Mesendoderm (in vitro differentiated cells): Measurements from ENCODE around the gene ADAM23. TPM values are rescaled to one million over a fixed set of nuclear protein-coding genes. Genes with fewer than 3 reads are reported as not detected.
"Not testable (repeated sequence)": the region's sequence is repeated elsewhere in the genome, so short reads cannot be mapped to it uniquely, and the experiment has no call there.

Experiments used
- DNase-seq: peaks from one replicate; pipeline ENCODE4 v3.0.0; 2013
- H2AK5ac ChIP-seq: 2 replicates; pipeline ENCODE4 v1.6.1; 2013; ENCODE audit warnings: low read length, inconsistent platforms
- H2BK120ac ChIP-seq: 2 replicates; pipeline ENCODE4 v1.6.1; 2013; ENCODE audit warnings: low read depth, mild to moderate bottlenecking, low read length, moderate library complexity, mixed read lengths
- H2BK15ac ChIP-seq: replicated peaks from 2 replicates; pipeline ENCODE4 v1.6.1; 2013; ENCODE audit warnings: low read depth, mild to moderate bottlenecking, moderate library complexity
- H2BK5ac ChIP-seq: 2 replicates; pipeline ENCODE4 v1.6.1; 2013; ENCODE audit warnings: low read length, inconsistent platforms
- H3K18ac ChIP-seq: 2 replicates; pipeline ENCODE4 v1.6.1; 2013; ENCODE audit warnings: mild to moderate bottlenecking, low read length, mixed read lengths
- H3K23ac ChIP-seq: one replicate; pipeline ENCODE4 v1.6.1; 2013; ENCODE audit warnings: low read length
- H3K27ac ChIP-seq: 2 replicates; pipeline ENCODE4 v1.5.1; 2013; ENCODE audit warnings: low read depth, mild to moderate bottlenecking, inconsistent platforms, low read length, moderate library complexity
- H3K27me3 ChIP-seq: 2 replicates; pipeline ENCODE4 v1.6.1; 2013; ENCODE audit warnings: low read length, control low read depth, mild to moderate bottlenecking, inconsistent platforms; ENCODE audit not compliant: insufficient read depth, poor library complexity
- H3K36me3 ChIP-seq: 2 replicates; pipeline ENCODE4 v1.6.1; 2013; ENCODE audit warnings: low read length, inconsistent platforms; ENCODE audit not compliant: control insufficient read depth, insufficient read depth
- H3K4ac ChIP-seq: one replicate; pipeline ENCODE4 v1.6.1; 2013; ENCODE audit warnings: low read depth, mild to moderate bottlenecking, low read length, moderate library complexity
- H3K4me1 ChIP-seq: 2 replicates; pipeline ENCODE4 v1.6.1; 2013; ENCODE audit warnings: low read depth, low read length, inconsistent platforms; ENCODE audit not compliant: control insufficient read depth
- H3K4me2 ChIP-seq: 2 replicates; pipeline ENCODE4 v1.6.1; 2013; ENCODE audit warnings: low read length
- H3K4me3 ChIP-seq: 2 replicates; pipeline ENCODE4 v1.5.1; 2013; ENCODE audit warnings: mild to moderate bottlenecking, low read length
- H3K56ac ChIP-seq: one replicate; pipeline ENCODE4 v1.6.1; 2013; ENCODE audit warnings: low read length
- H3K79me1 ChIP-seq: 2 replicates; pipeline ENCODE4 v1.6.1; 2013; ENCODE audit warnings: low read length, inconsistent platforms
- H3K79me2 ChIP-seq: 2 replicates; pipeline ENCODE4 v1.6.1; 2013; ENCODE audit warnings: mild to moderate bottlenecking, low read length; ENCODE audit not compliant: control insufficient read depth, insufficient read depth
- H3K9ac ChIP-seq: 2 replicates; pipeline ENCODE4 v1.6.1; 2013; ENCODE audit warnings: low read length, inconsistent platforms
- H4K5ac ChIP-seq: one replicate; pipeline ENCODE4 v1.6.1; 2013; ENCODE audit warnings: low read length
- H4K8ac ChIP-seq: one replicate; pipeline ENCODE4 v1.6.1; 2013; ENCODE audit warnings: low read depth, mild to moderate bottlenecking, control low read depth, low read length, moderate library complexity
- WGBS: extraction: QIAGEN DNeasy Blood & Tissue Kit; methylation state at CpG from one replicate; pipeline ENCODE4 v1.1.7; 2013; ENCODE audit warnings: low lambda C conversion rate, missing lambda C conversion rate; ENCODE audit not compliant: insufficient coverage; ENCODE audit errors: extremely low coverage; 5-methylcytosine and 5-hydroxymethylcytosine counted together
- polyA plus RNA-seq, 2 experiments: library from polyadenylated mRNA; stranded (reverse); fragments of 200-250 nt; gene quantifications; one replicate each; pipeline ENCODE4 v1.2.3, GENCODE V29; 2013

ADAM23 gene, protein sequence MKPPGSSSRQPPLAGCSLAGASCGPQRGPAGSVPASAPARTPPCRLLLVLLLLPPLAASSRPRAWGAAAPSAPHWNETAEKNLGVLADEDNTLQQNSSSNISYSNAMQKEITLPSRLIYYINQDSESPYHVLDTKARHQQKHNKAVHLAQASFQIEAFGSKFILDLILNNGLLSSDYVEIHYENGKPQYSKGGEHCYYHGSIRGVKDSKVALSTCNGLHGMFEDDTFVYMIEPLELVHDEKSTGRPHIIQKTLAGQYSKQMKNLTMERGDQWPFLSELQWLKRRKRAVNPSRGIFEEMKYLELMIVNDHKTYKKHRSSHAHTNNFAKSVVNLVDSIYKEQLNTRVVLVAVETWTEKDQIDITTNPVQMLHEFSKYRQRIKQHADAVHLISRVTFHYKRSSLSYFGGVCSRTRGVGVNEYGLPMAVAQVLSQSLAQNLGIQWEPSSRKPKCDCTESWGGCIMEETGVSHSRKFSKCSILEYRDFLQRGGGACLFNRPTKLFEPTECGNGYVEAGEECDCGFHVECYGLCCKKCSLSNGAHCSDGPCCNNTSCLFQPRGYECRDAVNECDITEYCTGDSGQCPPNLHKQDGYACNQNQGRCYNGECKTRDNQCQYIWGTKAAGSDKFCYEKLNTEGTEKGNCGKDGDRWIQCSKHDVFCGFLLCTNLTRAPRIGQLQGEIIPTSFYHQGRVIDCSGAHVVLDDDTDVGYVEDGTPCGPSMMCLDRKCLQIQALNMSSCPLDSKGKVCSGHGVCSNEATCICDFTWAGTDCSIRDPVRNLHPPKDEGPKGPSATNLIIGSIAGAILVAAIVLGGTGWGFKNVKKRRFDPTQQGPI
- 8.1 TPM for polyA plus RNA-seq (2013, experiment 1 of 2)
- 8.5 TPM for polyA plus RNA-seq (2013, experiment 2 of 2)

DNA sequence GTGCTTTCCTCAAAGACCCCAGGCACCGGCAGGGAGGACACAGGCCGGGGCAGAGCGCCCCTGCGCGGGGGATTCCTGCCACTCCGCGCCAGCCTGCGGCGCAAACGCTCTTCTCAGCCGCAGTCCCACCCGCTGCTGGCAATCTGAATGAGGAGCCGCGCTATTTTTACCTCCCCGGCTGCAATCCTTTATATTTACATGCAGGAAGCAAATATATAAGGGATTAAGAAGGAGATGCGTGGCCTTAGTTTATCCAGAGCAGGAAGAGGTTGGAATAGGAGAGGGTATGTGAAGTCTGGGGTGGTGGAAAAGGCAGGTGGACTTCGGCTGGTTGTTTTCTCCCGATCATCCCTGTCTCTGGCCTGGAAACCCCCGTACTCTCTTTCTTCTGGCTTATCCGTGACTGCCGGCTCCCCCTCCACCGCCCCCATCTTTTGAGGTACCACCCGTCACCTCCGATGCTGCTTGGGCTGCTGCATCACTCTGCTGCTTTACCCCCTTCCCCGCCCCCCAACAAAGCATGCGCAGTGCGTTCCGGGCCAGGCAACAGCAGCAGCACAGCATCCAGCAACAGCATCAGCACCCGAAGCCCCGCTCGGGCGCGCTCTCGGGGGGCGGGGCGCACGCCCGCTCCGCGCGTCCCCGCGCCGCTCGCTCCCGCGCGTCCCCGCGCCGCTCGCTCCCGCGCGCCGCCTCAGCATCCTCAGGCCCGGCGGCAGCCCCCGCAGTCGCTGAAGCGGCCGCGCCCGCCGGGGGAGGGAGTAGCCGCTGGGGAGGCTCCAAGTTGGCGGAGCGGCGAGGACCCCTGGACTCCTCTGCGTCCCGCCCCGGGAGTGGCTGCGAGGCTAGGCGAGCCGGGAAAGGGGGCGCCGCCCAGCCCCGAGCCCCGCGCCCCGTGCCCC, at the start of gene ADAM23:
TSS of gene ADAM23 (plus strand) at position 700 of the 902 bp plus-strand sequence. CDS start 335 bp downstream, outside the sequence.
- peak within 1 kb of the TSS; percentile 75 for H3K9ac ChIP-seq
- H3K4me2 ChIP-seq = peak within 1 kb of the TSS; percentile 88
- no CpG with 5 or more reads among the region's 81 CpGs for WGBS
- peak within 1 kb of the TSS; percentile 50 for H3K4me3 ChIP-seq
- no peaks in the 10 kb centered on the region for H3K36me3 ChIP-seq
- H2BK120ac ChIP-seq = no peak within 1 kb of the TSS
- no peak within 1 kb of the TSS for H2BK15ac ChIP-seq
- no peak within 1 kb of the TSS for H2BK5ac ChIP-seq
- H2AK5ac ChIP-seq = no peak within 1 kb of the TSS
- no peaks in the 10 kb centered on the region for H3K79me1 ChIP-seq
- H3K4ac ChIP-seq = peak within 1 kb of the TSS; percentile 64
- H3K79me2 ChIP-seq = no peaks in the 10 kb centered on the region
- H3K27me3 ChIP-seq = peaks cover 4% of the 10 kb centered on the region
- peak within 1 kb of the TSS; percentile 88 for H3K56ac ChIP-seq
- no peak within 1 kb of the TSS for H3K27ac ChIP-seq
- no peak within 1 kb of the TSS for H3K23ac ChIP-seq
- H4K8ac ChIP-seq = no peak within 1 kb of the TSS
- no peaks in the 10 kb centered on the region for H3K4me1 ChIP-seq
- peak; percentile 80 for DNase-seq
- peak within 1 kb of the TSS; percentile 53 for H3K18ac ChIP-seq
- no peak within 1 kb of the TSS for H4K5ac ChIP-seq

DNA sequence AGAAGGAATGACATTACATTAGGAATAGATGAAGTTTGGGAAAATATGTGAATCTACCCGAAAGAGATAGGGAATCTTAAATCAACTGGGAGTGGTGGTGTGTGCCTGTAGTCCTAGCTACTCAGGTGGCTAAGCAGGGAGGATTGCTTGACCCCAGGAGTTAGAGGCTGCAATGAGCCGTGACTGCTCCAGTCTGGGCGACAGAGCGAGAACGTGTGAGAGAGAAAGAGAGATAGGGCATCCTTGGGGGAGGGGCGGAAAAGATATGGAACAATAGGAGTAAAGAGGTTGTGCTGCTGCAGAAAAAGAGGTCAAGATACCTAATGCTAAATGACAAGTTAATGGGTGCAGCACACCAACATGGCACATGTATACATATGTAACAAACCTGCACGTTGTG, 47.1 kb upstream of the ADAM23 start:
- peaks cover 3% of the 10 kb centered on the region for H3K4me1 ChIP-seq
- no peak overlapping the region for H2BK120ac ChIP-seq
- no peak overlapping the region for H4K5ac ChIP-seq
- WGBS = no CpG with 5 or more reads among the region's 7 CpGs
- H3K56ac ChIP-seq = no peak overlapping the region
- no peaks in the 10 kb centered on the region for H3K79me1 ChIP-seq
- H3K18ac ChIP-seq = no peak overlapping the region
- H3K4ac ChIP-seq = no peak overlapping the region
- no peak overlapping the region for H2BK5ac ChIP-seq
- H2AK5ac ChIP-seq = no peak overlapping the region
- no peak overlapping the region for H3K27ac ChIP-seq
- no peak overlapping the region for H2BK15ac ChIP-seq
- H3K36me3 ChIP-seq = no peaks in the 10 kb centered on the region
- no peak overlapping the region for H3K4me2 ChIP-seq
- no peaks in the 10 kb centered on the region for H3K79me2 ChIP-seq
- H3K23ac ChIP-seq = no peak overlapping the region
- H3K4me3 ChIP-seq = no peak overlapping the region
- no peak overlapping the region for H3K9ac ChIP-seq
- no peaks in the 10 kb centered on the region for H3K27me3 ChIP-seq
- H4K8ac ChIP-seq = no peak overlapping the region
- DNase-seq = peak; percentile 70

DNA sequence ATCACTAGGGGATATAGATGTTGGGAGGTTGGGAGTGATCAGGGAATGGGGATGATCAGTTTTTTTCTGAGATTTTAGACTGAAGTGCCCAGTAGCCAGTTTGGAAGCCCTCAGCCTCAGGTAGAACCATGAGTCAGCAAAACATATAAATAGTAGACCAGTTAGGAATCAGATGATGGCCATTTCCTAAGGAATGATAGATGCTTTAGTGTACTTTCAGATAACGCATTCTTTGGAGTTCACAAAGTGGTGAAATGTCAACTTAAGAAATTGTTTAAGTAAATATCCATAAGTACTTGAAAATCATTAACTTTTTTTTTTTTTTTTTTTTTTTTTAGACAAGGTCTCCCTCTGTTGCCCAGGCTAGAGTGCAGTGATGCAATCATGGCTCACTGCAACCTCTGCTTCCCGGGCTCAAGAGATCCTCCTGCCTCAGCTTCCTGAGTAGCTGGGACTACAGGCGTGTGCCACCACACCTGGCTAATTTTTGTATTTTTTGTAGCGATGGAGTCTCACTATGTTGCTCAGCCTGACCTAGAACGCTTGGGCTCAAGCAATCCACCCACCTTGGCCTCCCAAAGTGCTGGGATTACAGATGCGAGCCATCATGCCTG, 40.3 kb upstream of the ADAM23 start:
- H3K27me3 ChIP-seq, H3K23ac ChIP-seq, H2AK5ac ChIP-seq, H3K36me3 ChIP-seq, H2BK120ac ChIP-seq, H3K18ac ChIP-seq, H3K79me2 ChIP-seq, H3K4me3 ChIP-seq, H4K8ac ChIP-seq, H3K4ac ChIP-seq, H3K4me1 ChIP-seq, H2BK15ac ChIP-seq, H3K79me1 ChIP-seq, H3K4me2 ChIP-seq, H4K5ac ChIP-seq, DNase-seq, H3K27ac ChIP-seq, H3K56ac ChIP-seq, H3K9ac ChIP-seq, H2BK5ac ChIP-seq: not testable (repeated sequence)
- no CpG with 5 or more reads among the region's 6 CpGs for WGBS

DNA sequence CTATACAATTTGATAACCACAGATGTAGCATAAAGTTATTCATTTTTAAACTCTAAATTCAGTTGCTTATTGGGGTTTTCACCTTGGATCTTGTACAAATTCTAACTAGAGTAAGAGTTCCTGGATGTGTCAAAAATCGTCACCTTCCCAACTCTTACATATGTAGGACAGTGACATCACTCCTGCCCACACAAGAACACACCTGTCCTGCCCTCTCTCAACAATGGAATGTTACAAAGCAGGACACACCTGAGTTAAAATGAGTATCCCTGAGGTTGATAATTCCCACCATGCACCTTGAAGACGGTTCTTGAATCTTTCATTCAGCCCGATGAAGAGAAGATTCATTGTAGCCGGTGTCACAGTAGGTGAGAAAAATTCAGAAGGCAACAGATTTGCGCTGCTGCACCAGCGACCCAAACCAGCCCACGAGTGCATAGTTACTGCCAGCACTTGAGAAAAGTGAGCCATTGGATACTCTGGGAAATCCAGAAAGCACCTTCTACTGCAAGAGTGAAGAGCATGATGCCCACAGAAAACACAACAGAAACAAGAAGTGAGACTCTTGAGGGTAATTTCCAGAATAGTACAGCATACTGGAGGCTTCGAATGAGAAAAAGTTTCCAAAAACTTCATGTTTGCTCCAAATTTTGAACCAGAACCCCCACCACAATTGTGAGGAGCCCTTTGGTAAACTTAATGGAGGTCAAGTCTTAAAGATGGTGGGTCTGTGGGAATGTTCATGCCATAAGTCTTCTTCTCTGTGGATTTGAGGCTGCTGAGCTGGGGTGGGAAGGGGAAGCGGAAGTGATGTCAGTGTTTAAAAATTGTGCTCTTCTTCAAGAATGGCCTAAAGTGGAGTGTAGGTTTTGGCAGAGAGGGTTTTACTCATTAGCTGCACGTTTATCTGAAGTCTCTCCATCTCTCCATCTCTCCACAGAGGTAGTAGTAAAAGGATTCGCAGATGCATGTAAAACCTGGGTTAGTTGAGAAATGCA, 34.7 kb upstream of the ADAM23 start:
- Histone ChIP-seq H3K79me2 (no peaks in the 10 kb centered on the region), H3K56ac (no peak overlapping the region), H2BK5ac (no peak overlapping the region), H3K36me3 (no peaks in the 10 kb centered on the region), H4K8ac (no peak overlapping the region), H2AK5ac (no peak overlapping the region), H3K79me1 (no peaks in the 10 kb centered on the region), H3K23ac (no peak overlapping the region), H3K27ac (no peak overlapping the region), H3K4ac (no peak overlapping the region), H3K27me3 (no peaks in the 10 kb centered on the region), H3K4me1 (no peaks in the 10 kb centered on the region), H3K9ac (no peak overlapping the region), H3K18ac (no peak overlapping the region), H4K5ac (no peak overlapping the region), H3K4me2 (no peak overlapping the region), H2BK15ac (no peak overlapping the region), H3K4me3 (no peak overlapping the region), H2BK120ac (no peak overlapping the region)
- WGBS = no CpG with 5 or more reads among the region's 11 CpGs
- no peak for DNase-seq
